WTC11 (cell line): ENCODE measurements around the gene PHRF1. TPM values are rescaled to one million over a fixed set of nuclear protein-coding genes. Genes with fewer than 3 reads are reported as not detected.
A peak's percentile ranks its signal among the peaks of the same experiment; 100 is the strongest.

ENCODE experiments used
- ATAC-seq: fragments of 200-7000 bp; cut with Tn5 transposase; 2 replicates; pipeline ENCODE4 v1.10.0; 2021; ENCODE audit warnings: mild to moderate bottlenecking, moderate library complexity
- CTCF ChIA-PET: fragments of 300-600 bp; sonication (Branson Sonifier 250); formaldehyde crosslinking; loops from one replicate; lab custom pipeline; 2021; ENCODE audit warnings: antibody characterized with exemption; lab: Charles Lee
- POLR2A ChIA-PET: fragments of 350-600 bp; sonication (Branson Sonifier 250); formaldehyde crosslinking; loops from one replicate; lab custom pipeline; 2021; ENCODE audit warnings: antibody characterized with exemption; lab: Charles Lee
- DNase-seq: peaks from one replicate; pipeline ENCODE4 v3.0.0; 2021; ENCODE audit warnings: low spot score
- H3K27ac Mint-ChIP-seq: 2 replicates; pipeline ENCODE4 v1.8.0; 2021; ENCODE audit warnings: mixed read lengths
- H3K27me3 Mint-ChIP-seq: 2 replicates; pipeline ENCODE4 v1.8.0; 2021; ENCODE audit warnings: low read depth, mild to moderate bottlenecking, moderate library complexity, mixed read lengths
- H3K36me3 Mint-ChIP-seq: 2 replicates; pipeline ENCODE4 v1.8.0; 2021; ENCODE audit warnings: mixed read lengths
- H3K4me1 Mint-ChIP-seq: 2 replicates; pipeline ENCODE4 v1.8.0; 2022; ENCODE audit warnings: mixed read lengths
- H3K4me3 Mint-ChIP-seq: 2 replicates; pipeline ENCODE4 v1.8.0; 2021; ENCODE audit warnings: mild to moderate bottlenecking, moderate library complexity, mixed read lengths
- H3K9me3 Mint-ChIP-seq: 2 replicates; pipeline ENCODE4 v1.8.0; 2021; ENCODE audit warnings: mixed read lengths
- CBFB ChIP-seq: sonication (generic); formaldehyde crosslinking; IDR thresholded peaks from 2 replicates; pipeline ENCODE4 v1.8.1; 2022; ENCODE audit warnings: mild to moderate bottlenecking, low read depth, missing genetic modification reagents
- CREM ChIP-seq: sonication (generic); formaldehyde crosslinking; IDR thresholded peaks from 2 replicates; pipeline ENCODE4 v1.8.1; 2022; ENCODE audit warnings: mild to moderate bottlenecking, missing genetic modification reagents, moderate library complexity
- FOXK1 ChIP-seq: sonication (generic); formaldehyde crosslinking; IDR thresholded peaks from 2 replicates; pipeline ENCODE4 v1.8.0; 2022; ENCODE audit warnings: mild to moderate bottlenecking, moderate library complexity, missing genetic modification reagents
- IRF2 ChIP-seq: sonication (generic); formaldehyde crosslinking; IDR thresholded peaks from 2 replicates; pipeline ENCODE4 v1.8.0; 2022; ENCODE audit warnings: low read depth, missing genetic modification reagents, borderline replicate concordance
- MYBL2 ChIP-seq: sonication (generic); formaldehyde crosslinking; IDR thresholded peaks from 2 replicates; pipeline ENCODE4 v1.8.1; 2023; ENCODE audit warnings: mild to moderate bottlenecking, moderate library complexity, missing genetic modification reagents
- NR1H2 ChIP-seq: sonication (generic); formaldehyde crosslinking; IDR thresholded peaks from 2 replicates; pipeline ENCODE4 v1.9.0; 2021; ENCODE audit warnings: mild to moderate bottlenecking, moderate library complexity, missing genetic modification reagents
- NR2C2 ChIP-seq: sonication (generic); formaldehyde crosslinking; IDR thresholded peaks from 2 replicates; pipeline ENCODE4 v1.8.0; 2022; ENCODE audit warnings: mild to moderate bottlenecking, missing genetic modification reagents
- NR3C1 ChIP-seq: sonication (generic); formaldehyde crosslinking; conservative IDR thresholded peaks from 2 replicates; pipeline ENCODE4 v1.8.1; 2023; ENCODE audit warnings: low read depth, mild to moderate bottlenecking, missing genetic modification reagents
- PRRX2 ChIP-seq: fragments of 250-450 bp; sonication (Bioruptor Pico); IDR thresholded peaks from 2 replicates; pipeline ENCODE4 v1.8.0; 2021; ENCODE audit warnings: mild to moderate bottlenecking
- RORB ChIP-seq: fragments of 250-450 bp; sonication (Bioruptor Pico); IDR thresholded peaks from 2 replicates; pipeline ENCODE4 v1.9.0; 2021; ENCODE audit warnings: mild to moderate bottlenecking
- SP1 ChIP-seq: sonication (generic); formaldehyde crosslinking; conservative IDR thresholded peaks from 2 replicates; pipeline ENCODE4 v1.8.1; 2022; ENCODE audit warnings: missing genetic modification reagents
- ZNF138 ChIP-seq: sonication (generic); formaldehyde crosslinking; conservative IDR thresholded peaks from 2 replicates; pipeline ENCODE4 v1.8.1; 2022; ENCODE audit warnings: mild to moderate bottlenecking, moderate library complexity, missing genetic modification reagents
- ZNF232 ChIP-seq: sonication (generic); formaldehyde crosslinking; IDR thresholded peaks from 2 replicates; pipeline ENCODE4 v1.8.0; 2022; ENCODE audit warnings: mild to moderate bottlenecking, missing genetic modification reagents
- ZNF263 ChIP-seq: sonication (generic); formaldehyde crosslinking; IDR thresholded peaks from 2 replicates; pipeline ENCODE4 v1.8.1; 2022; ENCODE audit warnings: low read depth, mild to moderate bottlenecking, moderate library complexity, missing genetic modification reagents
- ZNF416 ChIP-seq: fragments of 250-450 bp; sonication (Bioruptor Pico); IDR thresholded peaks from 2 replicates; pipeline ENCODE4 v1.9.0; 2021; ENCODE audit warnings: mild to moderate bottlenecking, inconsistent platforms
- ZNF423 ChIP-seq: fragments of 250-450 bp; sonication (Bioruptor Pico); IDR thresholded peaks from 2 replicates; pipeline ENCODE4 v2.1.2; 2022; ENCODE audit warnings: mild to moderate bottlenecking, moderate library complexity
- total RNA-seq: library from RNA; stranded (reverse); gene quantifications from 3 replicates; pipeline ENCODE4 v1.2.3, GENCODE V29; 2021
- TF ChIP-seq, protein P1 (sequence below): sonication (generic); formaldehyde crosslinking; IDR thresholded peaks from 2 replicates; pipeline ENCODE4 v1.8.0; 2022; ENCODE audit warnings: mild to moderate bottlenecking, missing genetic modification reagents
- TF ChIP-seq, protein P2 (sequence below): sonication (generic); formaldehyde crosslinking; IDR thresholded peaks from 2 replicates; pipeline ENCODE4 v1.8.1; 2022; ENCODE audit warnings: low read depth, missing genetic modification reagents, borderline replicate concordance
- TF ChIP-seq, protein P3 (sequence below): fragments of 200-600 bp; IDR thresholded peaks from 2 replicates; pipeline ENCODE4 v1.8.0; 2022; ENCODE audit warnings: antibody characterized with exemption
- TF ChIP-seq, protein P4 (sequence below): sonication (generic); formaldehyde crosslinking; IDR thresholded peaks from 2 replicates; pipeline ENCODE4 v1.8.1; 2022; ENCODE audit warnings: missing genetic modification reagents, borderline replicate concordance
- TF ChIP-seq, protein P5 (sequence below): sonication (generic); formaldehyde crosslinking; IDR thresholded peaks from 2 replicates; pipeline ENCODE4 v1.8.1; 2022; ENCODE audit warnings: mild to moderate bottlenecking, missing genetic modification reagents, moderate library complexity, borderline replicate concordance

The PHRF1 gene
- total RNA-seq, 1 experiment from 2014 or later = 46.9 TPM

DNA sequence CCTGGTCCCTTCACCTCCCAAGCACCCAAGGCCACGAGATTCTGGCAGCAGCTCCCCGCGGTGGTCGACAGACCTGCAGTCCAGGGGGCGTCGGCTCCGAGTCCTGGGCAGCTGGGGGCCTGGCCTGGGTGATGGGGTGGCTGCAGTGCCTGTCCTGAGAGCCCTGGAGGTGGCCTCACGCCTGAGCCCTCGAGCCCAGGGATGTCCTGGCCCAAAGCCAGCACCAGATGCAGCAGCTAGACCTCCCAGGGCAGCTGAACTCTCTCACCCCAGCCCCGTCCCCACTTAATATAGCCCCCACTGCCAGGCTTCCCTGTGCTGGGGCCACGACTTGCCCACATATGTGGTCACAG, 22.3 kb upstream of the PHRF1 start:
- CTCF ChIA-PET = interaction anchor here (0.6 to 3.4 kb wide), 17 partner anchors 13 to 708 kb away, joined by 3 to 32 read pairs (median 5); partner anchors contain the start of genes DEAF1, PHRF1, PIDD1 and TMEM80
- no peak for ATAC-seq
- no peaks in the 10 kb centered on the region for H3K9me3 Mint-ChIP-seq

DNA sequence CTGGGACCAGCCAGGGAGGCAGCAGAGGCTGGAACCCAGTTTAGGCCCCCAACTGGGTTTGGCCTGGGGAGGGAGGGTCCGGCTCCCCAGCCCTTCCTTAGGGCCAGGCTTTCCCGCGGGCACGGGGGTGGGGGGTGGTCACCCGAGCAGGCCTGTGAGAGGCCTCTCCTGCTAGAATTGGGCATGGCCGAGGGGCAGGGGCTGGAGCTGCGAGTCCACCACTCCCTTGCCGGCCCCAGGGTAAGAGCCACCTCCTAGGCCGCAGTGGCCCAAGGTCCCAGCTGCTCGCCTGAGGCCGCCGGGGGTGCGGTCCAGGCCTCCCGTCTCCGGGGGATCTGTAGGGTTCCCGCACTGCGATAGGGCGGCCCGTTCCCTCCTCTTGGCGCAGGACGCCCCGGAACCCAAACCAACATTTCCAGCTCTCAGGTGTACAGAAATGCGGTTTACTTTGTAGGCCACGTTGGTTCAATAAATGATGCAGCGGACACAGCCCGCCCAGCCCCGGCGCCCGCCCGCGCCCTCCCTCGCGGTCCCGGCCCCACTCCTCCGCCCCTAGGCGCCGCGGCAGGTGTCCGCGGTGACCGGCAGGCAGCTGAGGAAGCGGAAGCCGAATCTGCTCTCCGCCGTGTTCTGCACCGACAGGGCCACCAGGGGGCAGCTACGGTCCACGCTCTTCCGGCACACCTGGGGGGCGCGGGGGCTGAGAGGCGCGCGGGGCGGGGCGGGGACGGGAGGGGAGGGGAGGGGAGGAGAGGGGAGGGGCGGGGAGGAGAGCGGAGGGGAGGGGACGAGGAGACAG, 21.6 kb upstream of the PHRF1 start:
- CTCF ChIA-PET = interaction anchor here (0.6 to 3.4 kb wide), 36 partner anchors 9 to 391 kb away, joined by 3 to 32 read pairs (median 4); partner anchors contain the start of genes DEAF1, LRRC56, PHRF1 and PIDD1
- H3K27ac Mint-ChIP-seq = no peak overlapping the region
- peak; percentile 85 for DNase-seq
- peaks cover 8% of the 10 kb centered on the region for H3K4me1 Mint-ChIP-seq
- peak overlapping the region; percentile 36 for H3K4me3 Mint-ChIP-seq
- no peaks in the 10 kb centered on the region for H3K36me3 Mint-ChIP-seq
- H3K9me3 Mint-ChIP-seq = no peaks in the 10 kb centered on the region
- TF ChIP-seq CBFB (no peak), SP1 (CRISPR knock-in tag) (peak; percentile 70), ZNF138 (CRISPR knock-in tag) (no peak), ZNF423 (CRISPR knock-in tag) (peak; percentile 19; the same call in 1 of the 2 replicates), NR2C2 (CRISPR knock-in tag) (no peak), ZNF232 (CRISPR knock-in tag) (no peak), PRRX2 (CRISPR knock-in tag) (no peak), NR1H2 (no peak)
- TF ChIP-seq, protein P1, sequence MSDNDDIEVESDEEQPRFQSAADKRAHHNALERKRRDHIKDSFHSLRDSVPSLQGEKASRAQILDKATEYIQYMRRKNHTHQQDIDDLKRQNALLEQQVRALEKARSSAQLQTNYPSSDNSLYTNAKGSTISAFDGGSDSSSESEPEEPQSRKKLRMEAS = 0 out of 2 replicates have a peak, but pooled peaks have one; percentile 34
- TF ChIP-seq, protein P2, sequence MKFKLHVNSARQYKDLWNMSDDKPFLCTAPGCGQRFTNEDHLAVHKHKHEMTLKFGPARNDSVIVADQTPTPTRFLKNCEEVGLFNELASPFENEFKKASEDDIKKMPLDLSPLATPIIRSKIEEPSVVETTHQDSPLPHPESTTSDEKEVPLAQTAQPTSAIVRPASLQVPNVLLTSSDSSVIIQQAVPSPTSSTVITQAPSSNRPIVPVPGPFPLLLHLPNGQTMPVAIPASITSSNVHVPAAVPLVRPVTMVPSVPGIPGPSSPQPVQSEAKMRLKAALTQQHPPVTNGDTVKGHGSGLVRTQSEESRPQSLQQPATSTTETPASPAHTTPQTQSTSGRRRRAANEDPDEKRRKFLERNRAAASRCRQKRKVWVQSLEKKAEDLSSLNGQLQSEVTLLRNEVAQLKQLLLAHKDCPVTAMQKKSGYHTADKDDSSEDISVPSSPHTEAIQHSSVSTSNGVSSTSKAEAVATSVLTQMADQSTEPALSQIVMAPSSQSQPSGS = no peak
- TF ChIP-seq, protein P3, sequence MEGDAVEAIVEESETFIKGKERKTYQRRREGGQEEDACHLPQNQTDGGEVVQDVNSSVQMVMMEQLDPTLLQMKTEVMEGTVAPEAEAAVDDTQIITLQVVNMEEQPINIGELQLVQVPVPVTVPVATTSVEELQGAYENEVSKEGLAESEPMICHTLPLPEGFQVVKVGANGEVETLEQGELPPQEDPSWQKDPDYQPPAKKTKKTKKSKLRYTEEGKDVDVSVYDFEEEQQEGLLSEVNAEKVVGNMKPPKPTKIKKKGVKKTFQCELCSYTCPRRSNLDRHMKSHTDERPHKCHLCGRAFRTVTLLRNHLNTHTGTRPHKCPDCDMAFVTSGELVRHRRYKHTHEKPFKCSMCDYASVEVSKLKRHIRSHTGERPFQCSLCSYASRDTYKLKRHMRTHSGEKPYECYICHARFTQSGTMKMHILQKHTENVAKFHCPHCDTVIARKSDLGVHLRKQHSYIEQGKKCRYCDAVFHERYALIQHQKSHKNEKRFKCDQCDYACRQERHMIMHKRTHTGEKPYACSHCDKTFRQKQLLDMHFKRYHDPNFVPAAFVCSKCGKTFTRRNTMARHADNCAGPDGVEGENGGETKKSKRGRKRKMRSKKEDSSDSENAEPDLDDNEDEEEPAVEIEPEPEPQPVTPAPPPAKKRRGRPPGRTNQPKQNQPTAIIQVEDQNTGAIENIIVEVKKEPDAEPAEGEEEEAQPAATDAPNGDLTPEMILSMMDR = peak; percentile 63
- TF ChIP-seq, all 79 proteins: peak for 4
- ATAC-seq = peak; percentile 52
- POLR2A ChIA-PET = interaction anchor here (0.6 to 1.9 kb wide), 2 partner anchors 19 to 21 kb away, joined by 3 to 5 read pairs; partner anchors contain the start of gene HRAS
- peaks cover 24% of the 10 kb centered on the region for H3K27me3 Mint-ChIP-seq

More for the DNA sequence above, 22.3 kb upstream of the PHRF1 start:
- Mint-ChIP-seq H3K4me1 (peaks cover 8% of the 10 kb centered on the region), H3K27ac (no peak overlapping the region), H3K36me3 (no peaks in the 10 kb centered on the region), H3K27me3 (peaks cover 24% of the 10 kb centered on the region), H3K4me3 (peak overlapping the region; percentile 18; the same call in 1 of the 2 replicates)
- TF ChIP-seq, protein P4, sequence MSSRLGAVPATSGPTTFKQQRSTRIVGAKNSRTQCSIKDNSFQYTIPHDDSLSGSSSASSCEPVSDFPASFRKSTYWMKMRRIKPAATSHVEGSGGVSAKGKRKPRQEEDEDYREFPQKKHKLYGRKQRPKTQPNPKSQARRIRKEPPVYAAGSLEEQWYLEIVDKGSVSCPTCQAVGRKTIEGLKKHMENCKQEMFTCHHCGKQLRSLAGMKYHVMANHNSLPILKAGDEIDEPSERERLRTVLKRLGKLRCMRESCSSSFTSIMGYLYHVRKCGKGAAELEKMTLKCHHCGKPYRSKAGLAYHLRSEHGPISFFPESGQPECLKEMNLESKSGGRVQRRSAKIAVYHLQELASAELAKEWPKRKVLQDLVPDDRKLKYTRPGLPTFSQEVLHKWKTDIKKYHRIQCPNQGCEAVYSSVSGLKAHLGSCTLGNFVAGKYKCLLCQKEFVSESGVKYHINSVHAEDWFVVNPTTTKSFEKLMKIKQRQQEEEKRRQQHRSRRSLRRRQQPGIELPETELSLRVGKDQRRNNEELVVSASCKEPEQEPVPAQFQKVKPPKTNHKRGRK (CRISPR knock-in tag) = no peak
- TF ChIP-seq IRF2 (CRISPR knock-in tag) (no peak), MYBL2 (CRISPR knock-in tag) (no peak)
- DNase-seq = no peak
- POLR2A ChIA-PET = interaction anchor here (1.9 kb wide), 1 partner anchor 18 kb away, joined by 5 read pairs; the partner anchor contains the start of gene HRAS

DNA sequence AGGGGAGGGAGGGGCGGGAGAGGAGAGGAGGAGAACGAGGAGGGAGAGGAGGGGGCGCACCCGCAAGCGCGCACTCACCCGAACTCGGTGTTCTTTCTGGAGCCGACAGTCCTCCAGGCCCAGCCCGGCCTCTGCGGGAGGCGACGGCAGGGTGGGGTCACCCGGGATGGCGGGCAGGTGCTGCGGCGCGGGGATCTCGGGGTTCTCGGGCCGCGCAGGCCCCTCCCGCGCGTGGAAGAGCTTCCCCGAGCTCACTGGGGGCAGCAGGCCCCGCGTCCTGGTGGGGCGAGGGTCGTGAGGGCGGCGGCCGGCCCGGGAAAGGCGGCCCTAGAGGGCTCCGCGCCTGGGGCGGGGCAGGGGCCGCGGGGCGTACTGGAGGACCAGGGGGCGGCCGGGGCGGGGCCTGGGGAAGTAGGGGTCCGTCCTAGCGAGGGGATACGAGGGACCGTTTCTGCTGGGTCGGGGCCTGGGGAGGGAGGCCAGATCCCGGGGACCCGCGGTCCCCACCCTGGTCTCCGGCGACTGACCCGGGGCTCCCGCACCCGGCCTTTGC, 21.0 kb upstream of the PHRF1 start:
- H3K36me3 Mint-ChIP-seq = no peaks in the 10 kb centered on the region
- ATAC-seq (peak; percentile 19), DNase-seq (no peak)
- H3K27me3 Mint-ChIP-seq = peaks cover 28% of the 10 kb centered on the region
- peak overlapping the region; percentile 57 for H3K4me3 Mint-ChIP-seq
- TF ChIP-seq ZNF416 (CRISPR knock-in tag) = 0 out of 2 replicates have a peak, but pooled peaks have one; percentile 54
- no peak for TF ChIP-seq CREM (CRISPR knock-in tag)
- TF ChIP-seq, protein P1 = peak; percentile 25; the same call in 1 of the 2 replicates
- peak; percentile 23 for TF ChIP-seq SP1 (CRISPR knock-in tag)
- no peak for TF ChIP-seq NR3C1 (CRISPR knock-in tag)
- TF ChIP-seq, protein P5, sequence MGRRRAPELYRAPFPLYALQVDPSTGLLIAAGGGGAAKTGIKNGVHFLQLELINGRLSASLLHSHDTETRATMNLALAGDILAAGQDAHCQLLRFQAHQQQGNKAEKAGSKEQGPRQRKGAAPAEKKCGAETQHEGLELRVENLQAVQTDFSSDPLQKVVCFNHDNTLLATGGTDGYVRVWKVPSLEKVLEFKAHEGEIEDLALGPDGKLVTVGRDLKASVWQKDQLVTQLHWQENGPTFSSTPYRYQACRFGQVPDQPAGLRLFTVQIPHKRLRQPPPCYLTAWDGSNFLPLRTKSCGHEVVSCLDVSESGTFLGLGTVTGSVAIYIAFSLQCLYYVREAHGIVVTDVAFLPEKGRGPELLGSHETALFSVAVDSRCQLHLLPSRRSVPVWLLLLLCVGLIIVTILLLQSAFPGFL (CRISPR knock-in tag) = no peak
- TF ChIP-seq RORB (CRISPR knock-in tag) = no peak
- peak; percentile 60; the same call in 1 of the 2 replicates for TF ChIP-seq ZNF263 (CRISPR knock-in tag)
- 0 out of 2 replicates have a peak, but pooled peaks have one; percentile 41 for TF ChIP-seq FOXK1
- no peaks in the 10 kb centered on the region for H3K9me3 Mint-ChIP-seq
- POLR2A ChIA-PET = interaction anchor here (1.9 kb wide), 1 partner anchor 19 kb away, joined by 5 read pairs; the partner anchor contains the start of gene HRAS
- CTCF ChIA-PET = interaction anchor here (0.6 to 3.4 kb wide), 30 partner anchors 10 to 391 kb away, joined by 3 to 32 read pairs (median 5); partner anchors contain the start of genes LRRC56, PHRF1, PIDD1 and SCT
- no peak overlapping the region for H3K27ac Mint-ChIP-seq
- peaks cover 13% of the 10 kb centered on the region for H3K4me1 Mint-ChIP-seq
